PFSK-1 (cell line): ENCODE results near the gene TBCD.

Experiments
- FOXP2 ChIP-seq: optimal IDR thresholded peaks from 2 replicates; pipeline ENCODE3; 2011; ENCODE audit warnings: borderline replicate concordance, control low read depth, inconsistent platforms; ENCODE audit not compliant: insufficient read depth; ENCODE audit errors: extremely low read length, extremely low read depth
- POLR2AphosphoS5 ChIP-seq: IDR thresholded peaks from 2 replicates; pipeline ENCODE4 v1.6.1; 2012; ENCODE audit warnings: low read depth, mild to moderate bottlenecking, control low read depth, low read length, moderate library complexity
- SIN3A ChIP-seq: IDR thresholded peaks from 2 replicates; pipeline ENCODE4 v1.6.1; 2012; ENCODE audit warnings: mild to moderate bottlenecking, low read length, moderate library complexity, borderline replicate concordance; ENCODE audit not compliant: insufficient read depth
- TAF1 ChIP-seq: IDR thresholded peaks from 2 replicates; pipeline ENCODE4 v1.6.1; 2012; ENCODE audit warnings: low read length, control low read depth, borderline replicate concordance; ENCODE audit not compliant: insufficient read depth
- TF ChIP-seq, protein P1 (sequence below), 2 experiments: IDR thresholded peaks; 2 replicates each; pipeline versions ENCODE4 v1.6.1 to v1.8.0; 2011 to 2012; ENCODE audit warnings: low read depth in 2 of 2, low read length in 2 of 2, control low read depth in 1 of 2, inconsistent platforms in 1 of 2, mild to moderate bottlenecking in 1 of 2, moderate library complexity in 1 of 2; ENCODE audit not compliant: insufficient read depth in 1 of 2

Gene TBCD

DNA sequence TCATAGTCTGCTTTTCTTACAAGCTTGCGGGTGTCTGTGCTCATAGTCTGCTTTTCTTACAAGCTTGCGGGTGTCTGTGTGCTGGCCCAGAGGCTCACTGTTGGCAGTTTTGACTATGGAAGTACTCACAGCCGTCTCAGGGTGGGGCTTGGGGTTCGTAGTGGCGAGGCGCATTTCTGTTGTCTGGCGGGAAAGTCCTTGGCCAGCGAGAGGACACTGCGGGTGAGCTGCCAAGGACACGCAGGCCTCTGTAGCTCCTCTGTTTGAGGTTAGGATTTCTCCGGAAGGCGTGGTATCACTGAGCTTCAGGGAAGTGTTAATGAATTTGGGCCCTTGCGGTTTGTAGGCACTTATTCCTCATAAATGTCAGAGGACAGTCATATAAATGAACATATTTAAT is 13.5 kb downstream of the TBCD start:
- TF ChIP-seq, protein P1, sequence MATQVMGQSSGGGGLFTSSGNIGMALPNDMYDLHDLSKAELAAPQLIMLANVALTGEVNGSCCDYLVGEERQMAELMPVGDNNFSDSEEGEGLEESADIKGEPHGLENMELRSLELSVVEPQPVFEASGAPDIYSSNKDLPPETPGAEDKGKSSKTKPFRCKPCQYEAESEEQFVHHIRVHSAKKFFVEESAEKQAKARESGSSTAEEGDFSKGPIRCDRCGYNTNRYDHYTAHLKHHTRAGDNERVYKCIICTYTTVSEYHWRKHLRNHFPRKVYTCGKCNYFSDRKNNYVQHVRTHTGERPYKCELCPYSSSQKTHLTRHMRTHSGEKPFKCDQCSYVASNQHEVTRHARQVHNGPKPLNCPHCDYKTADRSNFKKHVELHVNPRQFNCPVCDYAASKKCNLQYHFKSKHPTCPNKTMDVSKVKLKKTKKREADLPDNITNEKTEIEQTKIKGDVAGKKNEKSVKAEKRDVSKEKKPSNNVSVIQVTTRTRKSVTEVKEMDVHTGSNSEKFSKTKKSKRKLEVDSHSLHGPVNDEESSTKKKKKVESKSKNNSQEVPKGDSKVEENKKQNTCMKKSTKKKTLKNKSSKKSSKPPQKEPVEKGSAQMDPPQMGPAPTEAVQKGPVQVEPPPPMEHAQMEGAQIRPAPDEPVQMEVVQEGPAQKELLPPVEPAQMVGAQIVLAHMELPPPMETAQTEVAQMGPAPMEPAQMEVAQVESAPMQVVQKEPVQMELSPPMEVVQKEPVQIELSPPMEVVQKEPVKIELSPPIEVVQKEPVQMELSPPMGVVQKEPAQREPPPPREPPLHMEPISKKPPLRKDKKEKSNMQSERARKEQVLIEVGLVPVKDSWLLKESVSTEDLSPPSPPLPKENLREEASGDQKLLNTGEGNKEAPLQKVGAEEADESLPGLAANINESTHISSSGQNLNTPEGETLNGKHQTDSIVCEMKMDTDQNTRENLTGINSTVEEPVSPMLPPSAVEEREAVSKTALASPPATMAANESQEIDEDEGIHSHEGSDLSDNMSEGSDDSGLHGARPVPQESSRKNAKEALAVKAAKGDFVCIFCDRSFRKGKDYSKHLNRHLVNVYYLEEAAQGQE (IDR thresholded peaks at IDR 0.05; ENCODE audit: insufficient read depth in 1 of 2, low read depth in 2 of 2, low read length in 2 of 2), result no peak
- TF ChIP-seq SIN3A, result no peak

DNA sequence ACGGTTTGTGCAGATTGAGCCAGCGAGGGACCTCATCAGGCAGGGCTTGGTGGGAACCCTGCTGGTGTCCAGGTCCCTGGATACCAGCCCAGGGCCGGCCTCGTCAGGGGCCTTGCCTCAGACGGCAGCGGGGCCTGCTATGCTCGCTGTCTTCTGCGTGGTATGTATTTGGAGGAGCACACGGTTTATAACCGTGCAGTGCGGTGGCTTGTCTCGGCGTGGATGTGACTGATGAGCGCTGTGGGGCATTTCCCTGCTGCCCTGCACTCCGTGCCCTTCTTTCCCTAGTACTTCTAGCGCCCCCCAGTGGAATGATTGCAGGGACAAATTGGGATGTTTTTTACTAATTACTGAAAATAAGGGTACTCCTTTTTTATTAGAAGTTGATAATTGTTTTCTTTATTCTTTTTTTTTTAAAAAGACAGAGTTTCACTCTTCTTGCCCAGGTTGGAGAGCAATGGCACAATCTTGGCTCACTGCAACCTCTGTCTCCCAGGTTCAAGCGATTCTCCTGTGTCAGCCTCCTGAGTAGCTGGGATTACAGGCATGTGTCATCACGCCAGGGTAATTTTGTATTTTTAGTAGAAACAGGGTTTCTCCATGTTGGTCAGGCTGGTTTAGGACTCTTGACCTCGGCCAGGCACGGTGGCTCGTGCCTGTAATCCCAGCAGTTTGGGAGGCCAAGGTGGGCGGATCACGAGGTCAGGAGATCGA is 15.3 kb downstream of the TBCD start:
- TF ChIP-seq POLR2AphosphoS5 (no peak), SIN3A (no peak), TAF1 (no peak)

DNA sequence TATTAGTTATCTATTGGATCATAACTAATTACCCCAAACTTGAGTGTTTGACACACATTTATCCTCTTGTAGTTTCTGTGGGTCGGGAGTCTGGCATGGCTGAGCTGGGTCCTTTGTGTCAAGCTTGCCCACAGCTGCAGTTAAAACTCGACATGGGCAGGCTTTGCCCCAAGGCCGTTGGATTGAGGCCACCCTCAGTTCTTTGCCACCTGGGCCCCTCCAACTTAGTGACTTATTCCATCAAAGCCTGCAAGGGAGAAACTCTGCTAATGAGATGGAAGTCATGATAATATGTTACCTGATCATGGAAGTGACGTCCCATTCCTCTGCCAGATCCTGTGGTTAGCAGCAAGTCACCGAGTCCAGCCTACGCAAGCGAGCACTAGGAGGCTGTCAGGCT is 17.2 kb downstream of the TBCD start:
- TF ChIP-seq FOXP2 (no peak), SIN3A (no peak), POLR2AphosphoS5 (no peak), TAF1 (no peak)
- TF ChIP-seq, protein P1 (IDR thresholded peaks at IDR 0.05; ENCODE audit: insufficient read depth in 1 of 2, low read depth in 2 of 2, low read length in 2 of 2), result no peak

DNA sequence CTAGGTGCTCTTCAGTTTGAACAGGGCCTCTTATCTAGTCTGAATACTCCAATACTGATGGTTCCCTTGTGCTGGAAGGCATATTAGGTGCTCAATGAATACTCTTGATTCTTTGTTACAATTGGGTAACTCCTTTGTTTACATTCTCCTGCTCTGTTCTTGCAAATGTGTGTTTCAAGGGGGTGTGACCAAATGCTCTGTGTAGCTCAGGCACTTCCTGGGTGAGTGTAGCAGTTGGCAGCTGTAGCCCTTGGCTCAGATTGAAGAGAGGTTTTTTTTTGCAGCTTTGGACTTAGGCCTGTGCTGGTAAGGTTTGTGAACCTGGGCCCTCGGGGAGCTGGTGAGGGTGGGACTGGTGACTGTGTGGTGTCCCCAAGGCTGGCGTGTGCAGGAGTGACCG is 20.2 kb downstream of the TBCD start:
- TF ChIP-seq, protein P1 (IDR thresholded peaks at IDR 0.05; ENCODE audit: insufficient read depth in 1 of 2, low read depth in 2 of 2, low read length in 2 of 2), result no peak
- TF ChIP-seq FOXP2 (no peak), SIN3A (no peak), TAF1 (no peak), POLR2AphosphoS5 (no peak)

DNA sequence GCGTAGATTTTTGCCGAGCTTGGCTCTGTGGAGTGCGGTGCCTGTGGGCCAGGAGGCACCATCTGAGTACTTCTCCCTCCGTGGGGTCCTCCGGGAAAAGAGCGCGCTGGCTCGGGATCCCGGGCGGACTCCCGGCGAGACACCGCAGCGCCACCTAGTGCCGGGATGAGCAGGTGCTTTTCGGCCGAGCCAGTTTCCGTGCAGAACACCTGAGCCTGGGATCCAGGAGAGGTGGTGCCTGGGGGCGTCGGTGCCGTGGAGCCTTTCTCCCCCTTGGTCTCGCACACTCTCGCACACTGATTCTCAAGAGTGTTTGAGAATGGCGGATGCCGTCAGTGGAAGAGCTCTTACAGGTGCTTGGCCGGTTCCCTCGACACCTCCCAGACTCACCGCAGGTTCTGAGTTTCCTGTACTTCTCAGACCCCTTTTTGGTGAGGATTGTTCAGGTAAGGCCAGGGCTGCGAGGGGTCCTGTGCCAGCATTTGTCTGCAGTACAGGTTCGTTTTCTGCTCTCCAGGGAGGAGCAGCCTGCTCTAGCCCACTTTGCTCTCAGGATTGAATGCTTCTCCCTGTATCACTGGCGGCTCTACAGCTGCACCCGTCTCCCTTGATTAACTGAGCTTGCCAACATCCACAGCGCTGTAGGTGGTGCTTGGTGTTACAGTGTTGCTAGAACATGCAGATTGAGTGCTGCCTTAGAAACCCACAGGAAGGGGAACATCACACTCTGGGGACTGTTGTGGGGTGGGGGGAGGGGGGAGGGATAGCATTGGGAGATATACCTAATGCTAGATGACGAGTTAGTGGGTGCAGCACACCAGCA is 23.3 kb downstream of the TBCD start:
- TF ChIP-seq FOXP2 (peak; percentile 66), TAF1 (no peak)

DNA sequence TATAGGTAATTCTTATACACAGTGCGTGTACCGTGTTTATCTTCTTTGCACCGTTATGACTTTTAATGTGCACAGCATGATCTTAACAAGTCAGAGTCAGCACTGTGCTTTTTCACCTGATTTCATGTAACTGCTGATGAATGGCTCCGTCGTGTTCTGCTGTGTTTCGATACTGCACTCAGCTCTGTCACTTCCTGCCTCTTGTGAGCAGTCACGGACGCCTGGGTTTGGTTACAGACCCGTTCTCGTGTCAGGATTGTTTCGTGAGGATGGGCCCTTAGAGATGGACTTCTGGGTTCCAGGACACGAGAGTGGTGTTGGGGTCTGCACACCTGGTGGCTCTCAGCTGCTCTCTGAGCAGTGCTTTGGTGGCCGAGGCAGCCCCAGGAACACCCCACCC is 24.6 kb downstream of the TBCD start:
- TF ChIP-seq SIN3A, result no peak
- TF ChIP-seq POLR2AphosphoS5, result no peak
- no peak for TF ChIP-seq FOXP2
- TF ChIP-seq TAF1, result no peak
- TF ChIP-seq, protein P1 (IDR thresholded peaks at IDR 0.05; ENCODE audit: insufficient read depth in 1 of 2, low read depth in 2 of 2, low read length in 2 of 2), result no peak
